Lung (tissue), 12 donors: ENCODE data around the gene TMEM131L. TPM values are rescaled to one million over a fixed set of nuclear protein-coding genes. Genes with fewer than 3 reads are reported as not detected.

Source experiments
- ATAC-seq: fragments of 200-7000 bp; cut with Tn5 transposase; one replicate; pipeline ENCODE4 v1.9.1; 2020; ENCODE audit warnings: moderate number of reproducible peaks; ENCODE audit not compliant: insufficient read depth, low FRiP score
- DNase-seq, 3 donors: peaks; one replicate each; pipeline ENCODE4 v3.0.0-alpha.2; 2013 to 2017
- H3K27ac ChIP-seq, 2 donors: one replicate each; pipeline ENCODE4 v1.5.1; 2013; ENCODE audit warnings: mild to moderate bottlenecking in 2 of 2, moderate library complexity in 2 of 2, control low read depth in 1 of 2, inconsistent platforms in 1 of 2, low read depth in 1 of 2, low read length in 1 of 2
- H3K27me3 ChIP-seq, 3 donors: one replicate each; pipeline ENCODE4 v1.5.1; 2013; ENCODE audit warnings: low read length in 2 of 3; ENCODE audit not compliant: control insufficient read depth in 3 of 3, insufficient read depth in 3 of 3
- H3K36me3 ChIP-seq, 4 donors: one replicate each; pipeline ENCODE4 v1.5.1; 2013; ENCODE audit warnings: low read length in 4 of 4, mild to moderate bottlenecking in 1 of 4, moderate library complexity in 1 of 4; ENCODE audit not compliant: control insufficient read depth in 4 of 4, insufficient read depth in 4 of 4
- H3K4me1 ChIP-seq, 5 donors: one replicate each; pipeline ENCODE4 v1.5.1; 2013; ENCODE audit warnings: low read length in 5 of 5, mild to moderate bottlenecking in 2 of 5, moderate library complexity in 1 of 5; ENCODE audit not compliant: control insufficient read depth in 5 of 5, insufficient read depth in 5 of 5
- H3K4me3 ChIP-seq: one replicate; pipeline ENCODE4 v1.5.1; 2013; ENCODE audit warnings: mild to moderate bottlenecking, control low read depth, moderate library complexity
- H3K9ac ChIP-seq, 2 donors: one replicate each; pipeline ENCODE4 v1.5.1; 2013; ENCODE audit warnings: low read length in 2 of 2, control low read depth in 1 of 2; ENCODE audit not compliant: insufficient read depth in 1 of 2
- H3K9me3 ChIP-seq, 4 donors: one replicate each; pipeline ENCODE4 v1.5.1; 2013; ENCODE audit warnings: low read length in 3 of 4, mild to moderate bottlenecking in 1 of 4, moderate library complexity in 1 of 4; ENCODE audit not compliant: control insufficient read depth in 4 of 4, insufficient read depth in 3 of 4
- CTCF ChIP-seq: IDR thresholded peaks from 2 replicates; pipeline ENCODE4 v1.5.1; 2012; ENCODE audit warnings: mild to moderate bottlenecking; ENCODE audit errors: control extremely low read depth, extremely low read depth
- WGBS, 2 donors: extraction: QIAGEN DNeasy Blood & Tissue Kit; methylation state at CpG; one replicate each; pipeline ENCODE4 v1.1.7; 2013; 5-methylcytosine and 5-hydroxymethylcytosine counted together
- polyA plus RNA-seq, 2 donors: library from polyadenylated mRNA; stranded (reverse); fragments of 200-250 nt; gene quantifications; one replicate each; pipeline ENCODE4 v1.2.1, GENCODE V29; 2013
- total RNA-seq, 2 donors: library from RNA; depleted of rRNA in 1 of 2; stranded (reverse); fragments of >200 nt in 1 of 2; gene quantifications; one replicate each; pipeline ENCODE4 v1.2.1, GENCODE V29; 2014 to 2021
- donor health status: control.
- donor health status: control.
- donor health status: Bipolar disorder and iron deficiency.
- donor health status: healthy.
- donor health status: DM: yes; HTN: yes; CAD: no.

Gene TMEM131L
- total and polyA plus RNA-seq, 4 donors = 2.9 to 40.6 (median 11.8) TPM

- no peak overlapping the region for H3K27ac ChIP-seq
These were observed 27.0 kb upstream of the TMEM131L start for GRCh38 chr4:153438916-153439756.

GRCh38 chr4:153439831-153440230, 26.3 kb upstream of the TMEM131L start:
- no peaks in the 10 kb centered on the region for H3K36me3 ChIP-seq
- no peak for ATAC-seq
- no peak overlapping the region for H3K9ac ChIP-seq
- H3K4me1 ChIP-seq = peaks cover 0 to 2% (median 0%) of the 10 kb centered on the region in 5 donors
- TF ChIP-seq CTCF = no peak
- H3K27ac ChIP-seq = no peak overlapping the region
- no peaks in the 10 kb centered on the region for H3K27me3 ChIP-seq
- no peak overlapping the region for H3K4me3 ChIP-seq
- H3K9me3 ChIP-seq = no peaks in the 10 kb centered on the region
- 92 to 93% methylated on average over 9 of the region's 9 CpGs for WGBS, 2 donors
- DNase-seq = no peak

More at GRCh38 chr4:153438916-153439756, 27.0 kb upstream of the TMEM131L start:
- no peak for DNase-seq
- WGBS, 2 donors = 68 to 74% methylated on average over 13 of the region's 13 CpGs
- Histone ChIP-seq H3K9me3 (no peaks in the 10 kb centered on the region), H3K9ac (no peak overlapping the region), H3K4me1 (peaks cover 0 to 2% (median 0%) of the 10 kb centered on the region in 5 donors), H3K36me3 (no peaks in the 10 kb centered on the region), H3K4me3 (no peak overlapping the region), H3K27me3 (no peaks in the 10 kb centered on the region)
- no peak for ATAC-seq
- TF ChIP-seq CTCF = no peak

GRCh38 chr4:153440475-153440874, 25.7 kb upstream of the TMEM131L start:
- H3K4me1 ChIP-seq = peaks cover 0 to 2% (median 0%) of the 10 kb centered on the region in 5 donors
- no peak overlapping the region for H3K9ac ChIP-seq
- WGBS, 2 donors = 81 to 84% methylated on average over 6 of the region's 6 CpGs
- no peak for TF ChIP-seq CTCF
- no peak overlapping the region for H3K27ac ChIP-seq
- no peak overlapping the region for H3K4me3 ChIP-seq
- no peaks in the 10 kb centered on the region for H3K27me3 ChIP-seq
- no peaks in the 10 kb centered on the region for H3K9me3 ChIP-seq
- DNase-seq (no peak), ATAC-seq (no peak)
- no peaks in the 10 kb centered on the region for H3K36me3 ChIP-seq
